Endothelial cell of umbilical vein (primary cell): Measurements from ENCODE around the gene IQGAP2.

Experiments used
- CTCF ChIP-seq, 2 donors: IDR thresholded peaks; 1 replicate in 1 of 2; 2 replicates in 1 of 2; pipeline ENCODE4 v1.5.1; 2011; ENCODE audit warnings: low read length in 2 of 2, mild to moderate bottlenecking in 2 of 2, moderate library complexity in 2 of 2, control low read depth in 1 of 2, inconsistent platforms in 1 of 2, low read depth in 1 of 2; ENCODE audit not compliant: insufficient read depth in 1 of 2; ENCODE audit errors: extremely low read depth in 1 of 2
- EZH2 ChIP-seq: IDR thresholded peaks from 2 replicates; pipeline ENCODE4 v1.6.1; 2012; ENCODE audit warnings: borderline replicate concordance, low read depth, mild to moderate bottlenecking, moderate library complexity, low read length, inconsistent platforms; ENCODE audit not compliant: severe bottlenecking
- JUN ChIP-seq: IDR thresholded peaks from 2 replicates; pipeline ENCODE4 v1.6.1; 2011; ENCODE audit warnings: borderline replicate concordance, low read depth; ENCODE audit not compliant: insufficient read length, insufficient read depth
- MAX ChIP-seq: IDR thresholded peaks from 2 replicates; pipeline ENCODE4 v1.6.1; 2011; ENCODE audit not compliant: insufficient read depth, insufficient read length
- MYC ChIP-seq: IDR thresholded peaks from one replicate; pipeline ENCODE4 v1.6.1; 2011; ENCODE audit warnings: mild to moderate bottlenecking, low read depth, low read length
- POLR2A ChIP-seq: IDR thresholded peaks from 2 replicates; pipeline ENCODE4 v1.6.1; 2012; ENCODE audit warnings: low read depth, mild to moderate bottlenecking, control low read depth, low read length

GRCh38 chr5:76366596-76366995 lies 36.5 kb upstream of the IQGAP2 start:
- TF ChIP-seq JUN (no peak), CTCF (IDR thresholded peaks at IDR 0.05; ENCODE audit: extremely low read depth in 1 of 2, insufficient read depth in 1 of 2, low read depth in 1 of 2, low read length in 2 of 2) (no peak), EZH2 (no peak), MYC (no peak), POLR2A (no peak), MAX (no peak)
